ENCODE results near the gene TXK.

Gene TXK

GRCh38 chr4:48149827-48150370 is 15.8 kb upstream of the TXK start:
- no peak overlapping the region for H3K4me3 ChIP-seq (ENCODE audit: low read depth, low read length)
- TF ChIP-seq MYC (IDR thresholded peaks at IDR 0.05; ENCODE audit: low read depth, low read length) (no peak), MAX (IDR thresholded peaks at IDR 0.05; ENCODE audit: low read depth, low read length) (no peak), POLR2A (IDR thresholded peaks at IDR 0.05; ENCODE audit: extremely low read depth, insufficient read length) (no peak), CTCF (IDR thresholded peaks at IDR 0.05; ENCODE audit: low read depth, low read length) (no peak)
- no peak for DNase-seq (ENCODE audit: low read depth)

GRCh38 chr4:48147621-48148020 is 13.6 kb upstream of the TXK start:
- no peak for DNase-seq (ENCODE audit: low read depth)
- TF ChIP-seq POLR2A (IDR thresholded peaks at IDR 0.05; ENCODE audit: extremely low read depth, insufficient read length) = no peak
- H3K4me3 ChIP-seq (ENCODE audit: low read depth, low read length) = no peak overlapping the region

- peak; percentile 61 for DNase-seq (ENCODE audit: low read depth)
- H3K4me3 ChIP-seq (ENCODE audit: low read depth, low read length) = no peak overlapping the region
- TF ChIP-seq MAX (IDR thresholded peaks at IDR 0.05; ENCODE audit: low read depth, low read length) (no peak), MYC (IDR thresholded peaks at IDR 0.05; ENCODE audit: low read depth, low read length) (no peak), CTCF (IDR thresholded peaks at IDR 0.05; ENCODE audit: low read depth, low read length) (no peak), POLR2A (IDR thresholded peaks at IDR 0.05; ENCODE audit: extremely low read depth, insufficient read length) (no peak)
Observed at GRCh38 chr4:48141048-48141447, 7.0 kb upstream of the TXK start.

GRCh38 chr4:48139691-48140090 is 5.6 kb upstream of the TXK start:
- H3K4me3 ChIP-seq (ENCODE audit: low read depth, low read length) = no peak overlapping the region
- peak; percentile 34 for DNase-seq (ENCODE audit: low read depth)

GRCh38 chr4:48138936-48139335 is 4.9 kb upstream of the TXK start:
- no peak for DNase-seq (ENCODE audit: low read depth)
- no peak overlapping the region for H3K4me3 ChIP-seq (ENCODE audit: low read depth, low read length)
- no peak for TF ChIP-seq POLR2A (IDR thresholded peaks at IDR 0.05; ENCODE audit: extremely low read depth, insufficient read length)
- TF ChIP-seq CTCF (IDR thresholded peaks at IDR 0.05; ENCODE audit: low read depth, low read length) = no peak
- no peak for TF ChIP-seq MAX (IDR thresholded peaks at IDR 0.05; ENCODE audit: low read depth, low read length)
- TF ChIP-seq MYC (IDR thresholded peaks at IDR 0.05; ENCODE audit: low read depth, low read length) = no peak

More at GRCh38 chr4:48139691-48140090, 5.6 kb upstream of the TXK start:
- TF ChIP-seq MAX (IDR thresholded peaks at IDR 0.05; ENCODE audit: low read depth, low read length) (no peak), MYC (IDR thresholded peaks at IDR 0.05; ENCODE audit: low read depth, low read length) (no peak), CTCF (IDR thresholded peaks at IDR 0.05; ENCODE audit: low read depth, low read length) (no peak)

- DNase-seq (ENCODE audit: low read depth) = no peak
- no peak overlapping the region for H3K4me3 ChIP-seq (ENCODE audit: low read depth, low read length)
- TF ChIP-seq MYC (IDR thresholded peaks at IDR 0.05; ENCODE audit: low read depth, low read length) (no peak), MAX (IDR thresholded peaks at IDR 0.05; ENCODE audit: low read depth, low read length) (no peak), CTCF (IDR thresholded peaks at IDR 0.05; ENCODE audit: low read depth, low read length) (no peak), POLR2A (IDR thresholded peaks at IDR 0.05; ENCODE audit: extremely low read depth, insufficient read length) (no peak)
Observed at GRCh38 chr4:48138511-48138910, 4.5 kb upstream of the TXK start.
